ENCODE results near the gene FGR.

GRCh38 chr1:27614043-27614624 lies 20.9 kb downstream of the FGR start:
- TF ChIP-seq CTCF (optimal IDR thresholded peaks at IDR 0.05 in 1 of 3, IDR thresholded peaks at IDR 0.05 in 1 of 3, conservative IDR thresholded peaks at IDR 0.05 in 1 of 3; ENCODE audit: extremely low read depth in 1 of 3, insufficient read depth in 2 of 3, low read length in 3 of 3) (no peak), EZH2 (IDR thresholded peaks at IDR 0.05; ENCODE audit: low read length) (no peak)

All from keratinocyte (primary cell).